ENCODE data around the gene UBAC1. TPM values are rescaled to one million over a fixed set of nuclear protein-coding genes. Genes with fewer than 3 reads are reported as not detected.

The UBAC1 gene
- total and polyA plus RNA-seq, 9 of the 15 experiments (the other 6 are each of a cell fraction or from before 2014, with no cell fraction given): 94.0 to 399 (median 228) TPM

DNA sequence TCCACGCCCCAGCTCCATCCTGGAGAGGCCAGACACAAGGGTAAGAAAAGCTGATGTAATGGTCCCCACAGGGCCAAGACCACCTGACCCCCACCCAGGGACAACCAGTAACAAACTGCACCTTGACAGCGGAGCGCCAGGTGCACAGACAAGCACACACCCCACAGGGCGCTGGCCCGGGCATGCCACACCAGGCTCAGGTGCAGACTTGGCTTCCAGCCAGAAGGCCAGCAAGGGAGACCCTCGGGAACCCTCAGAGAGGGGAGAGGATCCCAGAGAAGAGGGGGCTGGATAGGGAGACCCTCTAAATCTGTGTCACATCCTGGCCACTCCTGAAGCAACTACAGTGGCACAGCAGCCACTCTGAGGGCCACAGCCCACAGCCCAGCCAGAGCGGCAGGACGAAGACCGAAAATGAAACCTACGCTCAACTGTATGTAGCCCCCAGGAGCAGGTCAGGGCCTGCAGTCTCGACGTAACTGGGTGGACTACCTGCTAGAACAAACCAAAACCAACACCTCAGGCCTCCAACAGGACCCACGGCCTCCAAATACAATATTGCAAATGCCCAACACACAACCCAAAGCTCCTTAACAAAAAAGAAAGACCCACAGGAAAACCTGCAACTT lies 72.3 kb downstream of the UBAC1 start:
- H3K9me3 ChIP-seq (replicated peaks; ENCODE audit: control insufficient read depth, insufficient read depth, low read depth, low read length): no peaks in the 10 kb centered on the region
- TF ChIP-seq, protein P1, sequence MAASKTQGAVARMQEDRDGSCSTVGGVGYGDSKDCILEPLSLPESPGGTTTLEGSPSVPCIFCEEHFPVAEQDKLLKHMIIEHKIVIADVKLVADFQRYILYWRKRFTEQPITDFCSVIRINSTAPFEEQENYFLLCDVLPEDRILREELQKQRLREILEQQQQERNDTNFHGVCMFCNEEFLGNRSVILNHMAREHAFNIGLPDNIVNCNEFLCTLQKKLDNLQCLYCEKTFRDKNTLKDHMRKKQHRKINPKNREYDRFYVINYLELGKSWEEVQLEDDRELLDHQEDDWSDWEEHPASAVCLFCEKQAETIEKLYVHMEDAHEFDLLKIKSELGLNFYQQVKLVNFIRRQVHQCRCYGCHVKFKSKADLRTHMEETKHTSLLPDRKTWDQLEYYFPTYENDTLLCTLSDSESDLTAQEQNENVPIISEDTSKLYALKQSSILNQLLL (CRISPR knock-in tag; IDR thresholded peaks at IDR 0.05; ENCODE audit: borderline replicate concordance): no peak
- TF ChIP-seq NFIC (IDR thresholded peaks at IDR 0.05) (peak; percentile 80), ZBTB1 (CRISPR knock-in tag; IDR thresholded peaks at IDR 0.05; ENCODE audit: borderline replicate concordance, low read depth) (no peak), ZNF263 (CRISPR knock-in tag; IDR thresholded peaks at IDR 0.05; ENCODE audit: borderline replicate concordance) (no peak), HIVEP1 (CRISPR knock-in tag; IDR thresholded peaks at IDR 0.05) (no peak)
- TF ChIP-seq, protein P2, sequence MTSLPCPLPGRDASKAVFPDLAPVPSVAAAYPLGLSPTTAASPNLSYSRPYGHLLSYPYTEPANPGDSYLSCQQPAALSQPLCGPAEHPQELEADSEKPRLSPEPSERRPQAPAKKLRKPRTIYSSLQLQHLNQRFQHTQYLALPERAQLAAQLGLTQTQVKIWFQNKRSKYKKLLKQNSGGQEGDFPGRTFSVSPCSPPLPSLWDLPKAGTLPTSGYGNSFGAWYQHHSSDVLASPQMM (CRISPR knock-in tag; IDR thresholded peaks at IDR 0.05): no peak
- H3K9ac ChIP-seq (ENCODE audit: insufficient read depth in 1 of 2, low read depth in 2 of 2, low read length in 2 of 2): peak overlapping the region in 1 of 2 experiments; percentile 31; a peak in 1 of 4 replicates
- H3K4me1 ChIP-seq (replicated peaks in 1 of 2; ENCODE audit: control insufficient read depth in 2 of 2, insufficient read depth in 2 of 2, low read length in 2 of 2): peaks cover 27 to 68% of the 10 kb centered on the region in 2 experiments
- no peak overlapping the region for H3K4me2 ChIP-seq (ENCODE audit: insufficient read depth, low read length)
- in situ Hi-C loops (cut with MboI) (no loop called here), intact Hi-C loops (cut with micrococcal nuclease) (no loop called here)
- BruUV-seq (replicated peaks): no TSS peak
- CTCF ChIA-PET (ENCODE audit: low intra/inter-chr PET ratio): no interaction called here
- H4K20me1 ChIP-seq (replicated peaks; ENCODE audit: control insufficient read depth, insufficient read depth, low read length): peaks cover 78% of the 10 kb centered on the region
- WGBS (ENCODE audit: insufficient coverage, low coverage, missing lambda C conversion rate): 82% methylated on average over 11 of the region's 13 CpGs
- H3K27me3 ChIP-seq (ENCODE audit: control insufficient read depth in 2 of 2, insufficient read depth in 2 of 2, low read length in 2 of 2): no peaks in the 10 kb centered on the region
- H3K4me3 ChIP-seq: no peak overlapping the region
- no peak for ATAC-seq
- POLR2A ChIA-PET: interaction anchor here (0.5 to 1.3 kb wide), 5 partner anchors 10 to 208 kb away, joined by 3 to 6 read pairs (median 3); no protein-coding TSS in a partner anchor
- DNase-seq (ENCODE audit: extremely low read depth in 1 of 4, low spot score in 3 of 4): no peak
- peaks cover 16% of the 10 kb centered on the region for H3K9me1 ChIP-seq (ENCODE audit: control insufficient read depth, insufficient read depth, low read length)
- peaks cover 99% of the 10 kb centered on the region for H3K79me2 ChIP-seq (ENCODE audit: control insufficient read depth, insufficient read depth, low read length)
- H3K27ac ChIP-seq (ENCODE audit: extremely low read depth, low read depth, low read length): no peak overlapping the region
- H2AFZ ChIP-seq (ENCODE audit: low read depth, low read length): no peak overlapping the region
- FAIRE-seq: no peak
- H3K36me3 ChIP-seq (ENCODE audit: control insufficient read depth, insufficient read depth, low read length): no peaks in the 10 kb centered on the region; the same call in 2 of the 3 replicates
